Measurements from ENCODE around the gene TRPM4. TPM values are rescaled to one million over a fixed set of nuclear protein-coding genes. Genes with fewer than 3 reads are reported as not detected.
"Not testable (repeated sequence)": the region's sequence is repeated elsewhere in the genome, so short reads cannot be mapped to it uniquely, and the experiment has no call there.

The TRPM4 gene
- total RNA-seq, 2 experiments from 2014 or later, result 1.5 to 1.9 TPM

- Mint-ChIP-seq H3K4me3 (no peak overlapping the region), H3K4me1 (peaks cover 8% of the 10 kb centered on the region), H3K9me3 (ENCODE audit: low read depth) (peaks cover 2% of the 10 kb centered on the region), H3K27ac (no peak overlapping the region), H3K27me3 (peaks cover 1% of the 10 kb centered on the region), H3K36me3 (ENCODE audit: low read depth) (no peaks in the 10 kb centered on the region)
- CTCF ChIA-PET, result interaction anchor here (0.6 kb wide), 1 partner anchor 35 kb away, joined by 4 read pairs; no protein-coding TSS in a partner anchor
- ATAC-seq (no peak), DNase-seq (no peak)
- intact Hi-C loops (cut with DNase I, micrococcal nuclease), result loop anchor here in 1 of 2 experiments (5.0 kb wide), 1 partner anchor 47 kb away; no protein-coding TSS in a partner anchor
- POLR2A ChIA-PET, result no interaction called here
These were observed 36.8 kb downstream of the TRPM4 start for GRCh38 chr19:49194408-49194807.

- DNase-seq, result no peak
- intact Hi-C loops (cut with DNase I, micrococcal nuclease), result loop anchor here (5.0 kb wide), 1 partner anchor 199 kb away; no protein-coding TSS in a partner anchor
- peaks cover 1% of the 10 kb centered on the region for H3K27me3 Mint-ChIP-seq
- H3K4me1 Mint-ChIP-seq, result peaks cover 3% of the 10 kb centered on the region
- no peaks in the 10 kb centered on the region for H3K9me3 Mint-ChIP-seq (ENCODE audit: low read depth)
- no peaks in the 10 kb centered on the region for H3K36me3 Mint-ChIP-seq (ENCODE audit: low read depth)
- CTCF ChIA-PET, result interaction anchor here (0.6 to 3.2 kb wide), 6 partner anchors 10 to 161 kb away, joined by 3 to 23 read pairs (median 8); no protein-coding TSS in a partner anchor
- POLR2A ChIA-PET, result no interaction called here
- no peak overlapping the region for H3K27ac Mint-ChIP-seq
- ATAC-seq, result no peak
- H3K4me3 Mint-ChIP-seq, result no peak overlapping the region
These were observed 39.1 kb downstream of the TRPM4 start for GRCh38 chr19:49196527-49197240.

GRCh38 chr19:49200238-49200862 lies 42.8 kb downstream of the TRPM4 start:
- H3K36me3 Mint-ChIP-seq (ENCODE audit: low read depth), result no peaks in the 10 kb centered on the region
- H3K27me3 Mint-ChIP-seq, result peaks cover 1% of the 10 kb centered on the region
- ChIA-PET CTCF (no interaction called here), POLR2A (no interaction called here)
- H3K9me3 Mint-ChIP-seq (ENCODE audit: low read depth), result no peaks in the 10 kb centered on the region
- ATAC-seq, result peak; percentile 78
- H3K4me3 Mint-ChIP-seq, result no peak overlapping the region
- DNase-seq, result peak; percentile 63
- H3K27ac Mint-ChIP-seq, result no peak overlapping the region
- peaks cover 3% of the 10 kb centered on the region for H3K4me1 Mint-ChIP-seq
- intact Hi-C loops (cut with DNase I, micrococcal nuclease), result loop anchor here in 1 of 2 experiments (10.0 kb wide), 1 partner anchor 416 kb away; no protein-coding TSS in a partner anchor

GRCh38 chr19:49201042-49201441 lies 43.5 kb downstream of the TRPM4 start:
- peaks cover 3% of the 10 kb centered on the region for H3K4me1 Mint-ChIP-seq
- CTCF ChIA-PET, result no interaction called here
- intact Hi-C loops (cut with DNase I, micrococcal nuclease), result loop anchor here in 1 of 2 experiments (10.0 kb wide), 1 partner anchor 416 kb away; no protein-coding TSS in a partner anchor
- no peak overlapping the region for H3K27ac Mint-ChIP-seq
- DNase-seq (no peak), ATAC-seq (no peak)
- peaks cover 1% of the 10 kb centered on the region for H3K27me3 Mint-ChIP-seq
- POLR2A ChIA-PET, result no interaction called here
- H3K9me3 Mint-ChIP-seq (ENCODE audit: low read depth), result no peaks in the 10 kb centered on the region
- H3K36me3 Mint-ChIP-seq (ENCODE audit: low read depth), result no peaks in the 10 kb centered on the region
- no peak overlapping the region for H3K4me3 Mint-ChIP-seq

GRCh38 chr19:49205114-49205513 lies 47.5 kb downstream of the TRPM4 start:
- no peaks in the 10 kb centered on the region for H3K36me3 Mint-ChIP-seq (ENCODE audit: low read depth)
- H3K4me1 Mint-ChIP-seq, result peaks cover 2% of the 10 kb centered on the region
- POLR2A ChIA-PET, result no interaction called here
- H3K27me3 Mint-ChIP-seq, result no peaks in the 10 kb centered on the region
- DNase-seq, result no peak
- no peak overlapping the region for H3K4me3 Mint-ChIP-seq
- ATAC-seq, result no peak
- CTCF ChIA-PET, result no interaction called here
- no peaks in the 10 kb centered on the region for H3K9me3 Mint-ChIP-seq (ENCODE audit: low read depth)
- H3K27ac Mint-ChIP-seq, result no peak overlapping the region
- intact Hi-C loops (cut with DNase I, micrococcal nuclease), result loop anchor here in 1 of 2 experiments (10.0 kb wide), 1 partner anchor 420 kb away; no protein-coding TSS in a partner anchor

GRCh38 chr19:49209502-49209901 lies 51.9 kb downstream of the TRPM4 start:
- H3K27ac Mint-ChIP-seq; H3K4me1 Mint-ChIP-seq; DNase-seq; ATAC-seq; H3K9me3 Mint-ChIP-seq (ENCODE audit: low read depth); H3K4me3 Mint-ChIP-seq; H3K27me3 Mint-ChIP-seq; POLR2A ChIA-PET; H3K36me3 Mint-ChIP-seq (ENCODE audit: low read depth): not testable (repeated sequence)
- intact Hi-C loops (cut with DNase I, micrococcal nuclease), result loop anchor here in 1 of 2 experiments (10.0 kb wide), 1 partner anchor 425 kb away; no protein-coding TSS in a partner anchor
- CTCF ChIA-PET, result interaction anchor here (1.4 to 2.0 kb wide), 4 partner anchors 10 to 111 kb away, joined by 3 to 9 read pairs (median 4); partner anchors contain the start of gene LIN7B

- intact Hi-C loops (cut with DNase I, micrococcal nuclease), result no loop called here
- CTCF ChIA-PET, result interaction anchor here (0.7 to 1.6 kb wide), 3 partner anchors 96 to 146 kb away, joined by 3 read pairs; partner anchors contain the start of gene LIN7B
- Mint-ChIP-seq H3K4me3 (peak overlapping the region; percentile 63), H3K9me3 (ENCODE audit: low read depth) (no peaks in the 10 kb centered on the region), H3K4me1 (peaks cover 7% of the 10 kb centered on the region), H3K36me3 (ENCODE audit: low read depth) (no peaks in the 10 kb centered on the region), H3K27ac (peak overlapping the region; percentile 58), H3K27me3 (peaks cover 2% of the 10 kb centered on the region)
- POLR2A ChIA-PET, result no interaction called here
- DNase-seq (peak; percentile 80), ATAC-seq (peak; percentile 96)
These were observed 52.7 kb downstream of the TRPM4 start for GRCh38 chr19:49210108-49210900.

- H3K4me1 Mint-ChIP-seq, result peaks cover 7% of the 10 kb centered on the region
- peak overlapping the region; percentile 63 for H3K4me3 Mint-ChIP-seq
- ATAC-seq (no peak), DNase-seq (no peak)
- H3K27me3 Mint-ChIP-seq, result peaks cover 2% of the 10 kb centered on the region
- intact Hi-C loops (cut with DNase I, micrococcal nuclease), result no loop called here
- POLR2A ChIA-PET, result no interaction called here
- no peak overlapping the region for H3K27ac Mint-ChIP-seq
- CTCF ChIA-PET, result interaction anchor here (1.0 to 1.6 kb wide), 2 partner anchors 97 to 101 kb away, joined by 3 read pairs; partner anchors contain the start of gene LIN7B
- H3K9me3 Mint-ChIP-seq (ENCODE audit: low read depth), result no peaks in the 10 kb centered on the region
- H3K36me3 Mint-ChIP-seq (ENCODE audit: low read depth), result no peaks in the 10 kb centered on the region
These were observed 53.4 kb downstream of the TRPM4 start for GRCh38 chr19:49210901-49211451.

- Mint-ChIP-seq H3K36me3 (ENCODE audit: low read depth) (no peaks in the 10 kb centered on the region), H3K4me1 (peaks cover 7% of the 10 kb centered on the region), H3K27ac (no peak overlapping the region), H3K27me3 (peaks cover 2% of the 10 kb centered on the region), H3K9me3 (ENCODE audit: low read depth) (no peaks in the 10 kb centered on the region), H3K4me3 (no peak overlapping the region)
- POLR2A ChIA-PET, result no interaction called here
- CTCF ChIA-PET, result interaction anchor here (2.4 to 2.6 kb wide), 2 partner anchors 13 kb away, joined by 5 to 7 read pairs; no protein-coding TSS in a partner anchor
- DNase-seq (no peak), ATAC-seq (no peak)
- intact Hi-C loops (cut with DNase I, micrococcal nuclease), result no loop called here
These were observed 54.6 kb downstream of the TRPM4 start for GRCh38 chr19:49212016-49212701.

- Mint-ChIP-seq H3K9me3 (ENCODE audit: low read depth) (no peaks in the 10 kb centered on the region), H3K27me3 (peaks cover 2% of the 10 kb centered on the region), H3K4me3 (no peak overlapping the region), H3K36me3 (ENCODE audit: low read depth) (no peaks in the 10 kb centered on the region), H3K27ac (no peak overlapping the region), H3K4me1 (peaks cover 7% of the 10 kb centered on the region)
- intact Hi-C loops (cut with DNase I, micrococcal nuclease), result no loop called here
- ChIA-PET POLR2A (interaction anchor here (0.6 kb wide), 1 partner anchor 374 kb away, joined by 3 read pairs; no protein-coding TSS in a partner anchor), CTCF (interaction anchor here (0.8 to 2.6 kb wide), 3 partner anchors 12 to 145 kb away, joined by 4 to 7 read pairs (median 5); no protein-coding TSS in a partner anchor)
- DNase-seq (peak; percentile 31), ATAC-seq (no peak)
These were observed 56.2 kb downstream of the TRPM4 start for GRCh38 chr19:49213791-49214190.

Measured in activated CD4-positive, alpha-beta T cell treated with anti-CD3 and anti-CD28 coated beads for 36 hours (primary cell).